Measurements from ENCODE around the gene MEX3D.

MEX3D gene

DNA sequence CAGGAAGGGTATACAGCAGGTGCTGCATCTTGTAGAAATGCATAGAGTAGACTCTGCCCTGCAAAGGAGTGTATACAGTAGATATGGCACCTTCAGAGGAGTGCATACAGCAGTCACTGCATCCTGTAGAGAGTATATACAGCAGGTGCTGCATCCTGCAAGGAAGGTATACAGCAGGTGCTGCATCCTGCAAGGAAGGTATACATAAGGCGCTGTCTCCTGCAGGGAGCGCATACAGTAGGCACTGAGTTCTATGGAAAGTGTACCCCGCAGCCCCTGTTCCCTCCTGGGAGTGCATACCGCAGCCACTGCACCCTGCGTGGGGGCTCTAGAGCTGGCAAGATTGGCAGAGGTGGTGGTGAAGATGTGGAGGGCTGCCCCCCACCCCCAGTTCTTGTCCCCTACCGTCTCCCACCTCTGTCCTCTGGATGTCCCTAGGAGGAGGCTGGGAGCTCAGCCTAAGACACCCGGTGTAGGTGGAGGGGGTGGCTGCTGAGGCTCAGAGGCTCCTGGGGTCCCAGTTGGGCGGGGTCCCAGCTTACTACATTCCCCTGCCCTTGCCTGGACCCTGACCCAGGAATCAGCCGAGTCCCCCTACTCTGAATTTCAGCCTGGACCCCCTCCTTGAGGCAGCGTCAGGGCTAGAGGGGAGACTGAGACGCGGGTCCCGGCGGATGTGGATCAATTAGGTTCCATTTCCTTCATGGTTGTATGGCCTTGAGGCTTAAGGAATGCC is 53.0 kb downstream of the MEX3D start:
- no peak for DNase-seq

DNA sequence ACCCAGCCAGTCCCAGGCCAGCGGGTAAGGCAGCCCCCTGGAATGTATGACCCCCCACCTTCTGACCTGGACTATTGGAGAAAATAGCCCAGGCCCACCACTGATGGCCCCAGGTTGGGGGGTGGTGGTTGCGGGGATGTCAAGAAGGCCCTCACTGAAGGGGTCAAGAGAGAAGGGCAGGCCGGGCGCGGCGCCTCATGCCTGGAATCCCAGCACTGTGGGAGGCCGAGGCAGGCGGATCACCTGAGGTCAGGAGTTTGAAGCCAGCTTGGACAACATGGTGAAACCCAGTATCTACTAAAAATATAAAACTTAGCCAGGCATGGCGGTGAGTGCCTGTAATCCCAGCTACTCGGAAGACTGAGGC is 53.8 kb downstream of the MEX3D start:
- no peak for DNase-seq

DNA sequence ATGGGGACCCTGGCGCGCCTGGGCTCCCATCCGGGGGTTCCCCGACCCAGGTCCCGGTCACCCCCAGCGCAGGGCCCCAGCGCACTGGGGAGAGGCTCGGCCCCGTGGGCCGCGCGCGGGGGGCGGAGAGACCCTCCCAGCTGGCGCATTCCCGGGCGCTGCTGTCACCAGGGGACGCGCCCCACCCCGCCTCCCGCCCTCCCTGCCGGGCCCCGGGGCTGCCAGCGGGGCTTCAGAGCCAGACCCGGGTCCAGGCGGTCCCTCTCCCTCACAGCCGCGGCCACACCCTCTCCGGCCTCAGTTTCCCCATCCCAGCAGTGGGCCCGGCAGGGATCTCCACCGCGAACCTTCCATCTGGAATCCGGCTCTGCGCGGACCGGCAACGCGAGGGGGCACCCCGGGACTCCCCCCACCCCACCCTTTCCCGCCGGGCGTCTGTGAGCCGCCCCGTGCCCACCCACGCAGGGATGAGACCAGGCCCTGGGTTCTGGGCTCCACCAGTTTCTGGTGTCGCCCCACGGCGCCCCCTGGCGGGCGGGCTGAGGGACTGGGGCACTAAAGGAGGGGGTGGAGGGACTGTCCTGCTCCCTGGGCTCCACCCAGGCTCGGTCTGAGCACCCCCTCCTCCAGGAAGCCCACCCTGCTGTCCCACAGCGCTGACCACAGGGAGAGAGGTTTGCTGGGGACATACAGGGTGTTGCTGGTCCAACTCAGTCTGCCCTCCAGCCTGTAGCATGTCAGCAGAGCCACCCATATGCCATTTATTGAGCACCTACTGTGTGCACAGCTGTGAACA is 54.4 kb downstream of the MEX3D start:
- DNase-seq: peak; percentile 37

DNA sequence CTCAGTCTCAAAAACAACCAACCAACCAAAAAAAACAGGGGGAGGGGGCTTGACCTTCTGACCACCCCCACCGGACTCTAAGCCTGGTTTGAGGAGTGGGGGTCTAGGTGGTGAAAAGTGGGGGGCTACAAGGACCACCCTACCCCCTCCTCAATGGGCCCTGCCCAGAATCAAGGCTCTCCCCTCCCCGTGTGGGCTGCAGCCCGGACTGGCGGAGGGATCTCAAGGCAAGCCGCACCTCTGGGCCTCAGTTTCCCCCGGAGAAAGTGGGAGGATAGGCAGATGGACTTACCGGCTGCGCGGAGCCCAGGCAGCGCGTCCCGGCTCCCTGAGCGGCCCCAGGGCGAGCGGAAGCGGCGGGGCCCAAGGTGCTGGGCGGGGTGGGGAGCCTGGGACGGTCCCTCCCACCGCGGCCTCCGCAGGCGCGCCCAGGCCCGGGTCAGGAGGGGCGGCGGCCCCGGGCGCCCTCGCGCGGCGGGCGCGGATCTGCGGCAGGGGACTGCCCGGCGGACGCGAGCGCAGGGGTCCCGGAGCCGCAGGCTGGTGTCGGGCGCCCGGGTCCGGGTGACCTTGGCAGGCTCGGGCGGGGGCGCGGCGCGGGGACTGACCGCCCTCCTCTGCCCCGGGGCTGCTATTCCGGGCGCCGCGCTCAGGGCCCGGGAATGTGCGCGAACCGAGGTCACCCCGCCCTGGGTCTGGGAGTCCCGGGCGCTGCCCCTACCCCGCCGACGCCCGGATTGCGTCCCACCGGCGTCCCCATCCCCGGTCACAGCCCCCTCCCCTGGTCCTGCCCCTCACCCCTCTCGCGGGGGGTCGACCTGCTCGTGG is 55.2 kb downstream of the MEX3D start, which contains the start of gene ADAMTSL5:
Gene ADAMTSL5 (minus strand): TSS at position 349 of the 828 bp plus-strand sequence. CDS start 2,076 bp downstream, outside the sequence.
- peak; percentile 38 for DNase-seq

DNA sequence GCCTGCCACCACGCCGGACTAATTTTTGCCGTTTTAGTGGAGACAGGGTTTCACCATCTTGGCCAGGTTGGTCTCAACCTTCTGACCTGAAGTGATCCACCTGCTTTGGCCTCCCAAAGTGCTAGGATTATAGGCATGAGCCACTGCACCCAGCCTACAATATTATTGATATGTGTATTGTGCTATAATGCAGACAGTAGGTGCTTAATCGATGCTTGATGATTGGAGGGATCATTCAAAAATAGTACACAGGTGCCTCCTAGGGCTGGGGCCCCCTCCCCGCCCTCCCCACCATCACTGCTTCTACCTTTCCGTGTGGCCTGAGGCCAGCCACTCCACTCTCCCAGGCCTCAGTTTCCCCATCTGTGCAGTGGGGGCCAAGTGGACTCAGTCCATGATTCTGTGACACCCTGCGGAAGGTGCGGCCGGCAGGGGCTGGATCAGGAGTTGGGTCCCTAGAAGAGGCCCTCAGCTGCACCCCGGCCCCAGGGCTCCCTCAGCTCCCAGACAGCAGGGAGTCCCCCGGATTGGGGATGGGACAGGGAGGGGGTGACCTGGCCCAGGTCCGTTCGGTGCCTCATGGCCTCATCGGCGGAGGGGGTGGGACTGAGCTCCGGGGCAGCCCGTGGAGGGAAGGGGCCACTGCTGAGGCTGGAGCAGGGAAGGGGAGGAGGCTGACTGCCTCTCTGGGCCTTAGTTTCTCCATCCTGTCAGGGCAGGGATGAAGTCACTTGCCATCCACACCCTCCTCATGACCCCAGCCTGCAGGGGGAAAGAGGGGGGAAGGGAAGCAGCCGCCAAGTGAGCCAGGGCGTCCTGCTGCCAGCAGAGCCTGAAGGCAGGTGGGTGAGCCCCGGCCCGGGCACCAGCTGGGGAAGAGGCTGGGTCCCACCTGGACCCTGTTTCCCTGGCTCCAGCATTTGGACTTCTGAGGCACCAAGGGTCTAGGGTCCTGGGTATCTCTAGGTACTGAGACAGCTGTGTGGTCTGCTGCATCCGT is 56.5 kb downstream of the MEX3D start:
- no peak for DNase-seq

DNA sequence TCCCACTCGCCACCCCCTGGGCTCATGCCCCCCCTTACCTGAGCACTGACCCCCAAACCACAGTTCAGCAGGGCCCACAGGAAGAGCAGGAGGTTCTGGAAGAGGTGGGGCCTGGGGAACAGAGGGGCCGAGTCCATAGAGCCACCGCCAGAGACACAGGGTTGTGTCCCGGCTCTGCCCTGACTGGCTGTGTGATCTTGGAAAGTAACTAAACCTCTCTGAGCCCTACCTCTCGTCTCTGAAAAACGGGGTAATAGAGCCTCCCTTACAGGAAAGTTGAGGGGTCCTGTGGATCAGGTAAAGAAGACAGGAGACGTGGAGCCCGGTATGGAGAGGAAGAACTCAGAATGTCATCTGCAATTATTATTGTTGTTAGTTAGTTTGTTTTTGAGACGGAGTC is 57.3 kb downstream of the MEX3D start:
- DNase-seq: no peak

DNA sequence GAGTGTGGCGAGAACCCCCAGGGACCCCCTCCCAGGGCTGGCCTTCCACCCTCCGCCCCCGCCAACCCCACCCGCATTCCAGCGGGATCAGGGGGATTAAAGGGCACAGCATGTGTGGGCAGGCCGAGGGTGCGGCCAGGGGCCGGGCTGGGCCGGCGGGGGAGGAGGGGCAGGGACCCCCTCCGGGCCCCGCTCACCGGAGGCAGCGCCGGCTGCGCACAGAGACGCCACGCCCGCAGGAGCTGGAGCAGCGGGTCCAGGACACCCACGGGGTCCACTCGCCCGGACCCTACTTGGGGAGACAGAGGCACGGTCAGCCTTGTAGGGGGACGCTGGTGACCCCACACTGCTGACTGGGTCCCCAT is 57.7 kb downstream of the MEX3D start:
- no peak for DNase-seq

DNA sequence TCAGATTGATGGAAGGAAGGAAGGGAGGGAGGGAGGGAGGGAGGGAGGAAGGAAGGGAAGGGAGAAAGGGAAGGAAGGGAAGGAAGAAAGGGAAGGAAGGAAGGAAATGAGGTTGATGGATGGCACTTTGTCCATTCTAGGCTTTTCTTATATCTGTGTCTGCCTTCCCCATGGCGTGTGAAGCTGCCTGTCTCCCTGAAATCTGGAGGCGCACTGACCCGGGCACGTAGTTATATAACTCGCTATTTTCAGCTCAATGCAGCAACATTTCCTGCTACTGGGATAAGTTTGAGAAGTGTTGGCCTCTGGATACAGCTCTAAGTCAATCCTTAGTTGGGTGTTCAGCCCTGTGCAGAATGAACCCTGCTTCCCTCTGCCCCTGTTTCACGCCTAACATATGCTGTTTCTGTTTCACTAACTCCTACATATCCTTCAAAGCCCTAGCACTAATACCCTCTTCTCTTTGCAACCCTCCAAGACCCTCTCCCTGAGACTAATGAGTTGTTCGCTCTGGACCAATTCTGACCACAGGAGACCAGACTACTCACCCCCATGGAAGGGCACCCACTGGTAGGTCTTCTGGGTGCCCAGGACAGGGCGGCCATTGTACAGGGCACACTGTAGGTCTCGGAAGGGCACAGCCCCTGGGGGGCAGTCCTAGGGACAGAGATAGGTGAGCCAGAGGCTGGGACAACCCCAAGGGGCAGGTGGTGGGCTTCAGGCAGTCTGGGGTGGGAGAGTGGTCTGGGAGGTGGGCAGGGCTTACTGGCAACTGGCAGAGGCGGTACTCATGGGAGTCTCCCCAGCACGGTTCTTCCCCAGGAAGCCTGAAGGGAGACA is 58.3 kb downstream of the MEX3D start:
- no peak for DNase-seq

DNA sequence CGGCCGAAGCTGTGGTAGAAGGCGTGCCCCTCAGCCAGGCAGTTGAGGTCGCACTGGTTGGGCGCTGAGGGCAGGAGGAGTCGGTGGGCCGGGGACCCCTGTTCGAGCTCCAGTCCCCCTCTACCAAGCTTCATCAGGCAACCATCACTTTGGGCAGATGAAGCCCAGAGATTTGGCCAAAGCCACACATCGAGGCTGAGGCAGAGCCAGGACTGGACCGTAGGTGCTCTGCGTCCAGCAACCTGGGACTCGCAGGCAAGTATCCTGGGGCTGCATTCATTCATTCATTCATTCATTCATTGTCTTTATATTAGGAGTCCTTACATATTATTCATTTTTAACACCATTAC is 59.6 kb downstream of the MEX3D start:
- DNase-seq: no peak

DNA sequence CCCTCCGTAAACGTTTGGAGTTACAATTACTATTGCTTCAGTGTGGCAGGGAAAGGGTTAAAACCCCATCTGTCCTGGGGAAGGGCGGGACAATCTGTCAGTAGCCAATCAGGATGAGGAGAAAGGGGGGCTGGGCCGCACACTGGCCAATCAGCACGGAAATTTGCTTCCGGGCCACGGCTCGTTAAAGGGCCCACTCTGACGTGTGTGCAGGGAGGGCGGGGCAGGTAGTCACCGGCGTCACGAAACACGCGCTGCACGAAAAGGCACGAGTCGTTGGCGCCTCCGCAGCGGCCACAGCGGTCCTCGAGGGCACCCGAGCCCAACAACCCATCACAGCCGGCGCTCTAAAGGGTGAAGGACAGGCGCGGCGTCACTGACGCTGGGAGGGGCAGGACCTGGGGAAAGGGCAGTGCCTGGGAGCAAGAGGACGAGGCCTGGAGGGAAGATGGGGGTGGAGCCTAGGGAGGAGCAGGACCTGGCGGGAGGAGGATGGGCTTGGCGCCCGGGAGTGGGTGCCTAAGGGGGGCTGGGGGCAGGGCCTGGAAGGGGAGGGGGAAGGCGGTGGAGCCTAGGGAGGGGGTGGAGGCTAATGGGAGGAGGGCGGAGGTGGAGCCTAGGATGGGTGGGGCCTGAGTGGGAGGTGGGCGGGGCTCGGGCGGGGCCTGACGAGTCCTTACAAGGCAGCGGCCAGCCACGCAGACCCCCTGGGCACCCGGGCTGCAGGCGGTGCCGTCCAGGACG is 60.2 kb downstream of the MEX3D start:
- peak; percentile 99 for DNase-seq

DNA sequence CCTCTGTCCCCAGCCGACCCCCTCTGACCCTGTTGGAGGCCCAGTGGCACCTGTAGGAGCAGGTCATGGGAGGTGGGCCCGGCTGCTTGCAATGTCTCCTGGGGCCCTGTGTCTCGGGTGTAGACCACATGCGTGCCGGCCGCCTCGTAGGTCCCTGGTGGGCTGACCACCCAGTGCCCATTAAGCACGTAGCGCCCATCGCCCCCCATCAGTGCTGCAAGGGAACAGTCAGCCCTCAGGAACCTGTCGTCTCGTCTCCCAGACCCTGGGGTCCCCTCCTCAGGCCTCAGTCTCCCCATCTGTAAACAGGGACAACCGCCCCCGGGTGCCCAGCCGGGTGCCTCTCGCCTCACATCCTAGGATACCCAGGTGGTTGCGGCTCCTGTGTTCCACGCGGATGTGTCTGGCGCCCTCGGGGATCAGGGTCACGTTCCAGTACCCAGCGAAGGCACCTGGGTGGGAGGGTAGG is 60.9 kb downstream of the MEX3D start:
- no peak for DNase-seq

DNA sequence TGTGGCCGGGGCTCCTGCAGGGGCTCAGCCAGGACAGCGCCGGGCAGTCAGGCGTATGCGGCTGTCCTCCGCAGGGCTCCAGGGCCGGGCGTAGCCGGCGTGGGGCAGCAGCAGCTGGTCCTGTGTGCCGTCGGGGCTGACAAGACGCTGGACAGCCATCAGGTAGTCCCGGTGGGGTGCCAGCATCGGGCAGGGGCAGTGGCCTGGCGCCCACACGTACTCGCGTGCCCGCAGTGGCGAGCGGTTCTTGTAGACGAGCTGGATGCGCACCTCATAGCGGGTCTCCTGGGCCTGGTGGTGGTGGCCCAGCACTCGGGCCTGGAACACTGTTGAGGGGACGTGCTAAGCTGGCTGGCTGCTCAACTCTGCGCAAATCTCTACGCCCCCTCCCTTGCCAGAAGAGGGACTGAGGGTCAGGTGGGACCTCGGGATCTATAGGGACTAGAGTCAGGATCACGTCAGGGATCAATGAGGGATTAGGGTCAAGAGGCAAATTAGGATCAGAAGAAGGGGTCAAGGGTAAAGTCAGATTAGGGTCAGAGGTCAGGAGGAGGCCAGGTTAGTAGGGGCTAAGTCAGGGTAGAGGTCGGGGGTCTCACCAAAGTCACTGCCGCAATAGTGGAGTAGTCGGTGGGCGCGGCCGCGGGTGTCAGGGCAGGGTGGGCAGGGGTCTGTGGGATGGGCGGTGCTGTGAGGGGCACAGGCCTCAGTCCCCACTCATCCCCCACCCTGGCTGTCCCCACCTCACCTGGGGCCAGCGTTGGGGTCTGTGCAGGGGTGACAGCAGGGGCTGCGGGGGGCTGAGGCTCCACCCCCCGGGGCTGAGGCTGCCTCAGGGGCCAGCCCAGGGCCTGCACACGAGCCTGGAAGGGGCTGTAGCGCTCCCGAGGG is 61.9 kb downstream of the MEX3D start:
- DNase-seq: no peak

DNA sequence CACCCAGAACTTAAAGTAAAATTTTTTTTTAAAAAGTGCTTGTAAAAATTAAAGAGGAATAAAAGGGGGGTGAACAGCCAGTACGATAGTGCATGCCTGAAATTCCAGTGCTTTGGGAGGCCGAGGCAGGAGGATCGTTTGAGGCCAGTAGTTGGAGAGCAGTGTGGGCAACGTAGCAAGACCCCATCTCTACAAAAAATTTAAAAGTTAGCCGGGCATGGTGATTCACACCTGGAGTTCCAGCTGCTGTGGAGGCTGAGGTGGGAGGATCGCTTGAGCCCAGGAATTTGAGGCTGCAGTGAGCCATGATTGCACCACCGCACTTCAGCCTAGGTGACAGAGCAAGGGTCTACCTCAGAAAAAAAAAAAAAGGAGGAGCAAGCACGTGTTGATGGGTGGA is 63.1 kb downstream of the MEX3D start:
- DNase-seq: no peak
